Measurements from ENCODE around the gene MIS18BP1.
A peak's percentile ranks its signal among the peaks of the same experiment; 100 is the strongest.
"Not testable (repeated sequence)": the region's sequence is repeated elsewhere in the genome, so short reads cannot be mapped to it uniquely, and the experiment has no call there.

The MIS18BP1 gene

DNA sequence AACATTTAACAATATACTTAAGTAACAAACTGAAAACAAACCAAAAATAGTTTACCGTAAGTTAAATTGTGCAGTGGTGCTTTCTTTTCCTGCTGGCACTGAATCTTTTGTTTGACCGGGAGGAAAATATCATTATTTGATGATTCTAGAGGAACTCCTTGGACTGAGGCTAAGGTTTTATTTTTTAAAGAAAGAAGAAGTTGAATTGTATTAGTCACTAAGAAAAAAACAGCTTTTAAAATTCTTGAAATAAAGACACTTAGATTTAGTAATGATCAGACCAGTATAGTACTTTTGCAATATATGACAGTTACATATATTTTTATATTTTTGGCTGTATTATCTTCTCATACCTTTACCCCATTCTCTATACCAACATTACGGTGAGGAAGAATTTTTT lies 10.3 kb downstream of the MIS18BP1 start:
- no peak for DNase-seq

DNA sequence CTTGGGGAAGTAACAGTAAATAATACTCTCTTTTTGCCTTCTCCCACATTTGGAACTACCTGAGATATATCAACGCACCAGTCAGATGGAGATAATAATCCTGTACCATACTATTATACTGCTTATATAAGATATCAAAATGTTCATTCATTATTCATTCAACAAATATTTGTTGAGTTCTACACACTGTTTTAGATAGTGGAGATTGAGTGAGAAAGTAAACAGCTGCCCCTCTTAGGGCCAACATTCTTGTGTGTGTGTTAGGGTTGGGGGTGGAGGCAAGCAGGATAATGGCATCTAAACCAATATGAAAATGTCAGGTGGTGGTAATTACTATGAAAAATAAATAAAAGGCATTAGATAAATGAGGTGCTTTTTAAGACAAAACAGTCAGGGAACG lies 14.0 kb downstream of the MIS18BP1 start:
- no peak for DNase-seq

DNA sequence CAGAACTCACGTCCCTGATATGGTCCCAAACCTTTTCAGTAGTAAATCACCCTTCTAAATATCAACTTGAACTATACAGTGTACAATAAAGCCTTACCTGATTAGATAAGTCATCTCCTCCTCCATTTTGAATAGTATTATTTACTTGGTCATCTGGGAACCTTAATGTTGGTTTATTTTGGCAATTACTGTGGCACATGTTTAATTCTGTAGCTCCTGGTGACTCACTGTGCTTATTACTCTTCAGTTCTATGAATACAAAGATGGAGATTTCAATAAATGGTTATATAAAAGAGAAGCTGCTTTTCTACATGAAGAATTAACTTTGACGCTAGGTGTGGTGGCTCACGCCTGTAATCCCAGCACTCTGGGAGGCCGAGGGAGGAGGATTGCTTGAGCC lies 25.4 kb downstream of the MIS18BP1 start:
- DNase-seq, result no peak

DNA sequence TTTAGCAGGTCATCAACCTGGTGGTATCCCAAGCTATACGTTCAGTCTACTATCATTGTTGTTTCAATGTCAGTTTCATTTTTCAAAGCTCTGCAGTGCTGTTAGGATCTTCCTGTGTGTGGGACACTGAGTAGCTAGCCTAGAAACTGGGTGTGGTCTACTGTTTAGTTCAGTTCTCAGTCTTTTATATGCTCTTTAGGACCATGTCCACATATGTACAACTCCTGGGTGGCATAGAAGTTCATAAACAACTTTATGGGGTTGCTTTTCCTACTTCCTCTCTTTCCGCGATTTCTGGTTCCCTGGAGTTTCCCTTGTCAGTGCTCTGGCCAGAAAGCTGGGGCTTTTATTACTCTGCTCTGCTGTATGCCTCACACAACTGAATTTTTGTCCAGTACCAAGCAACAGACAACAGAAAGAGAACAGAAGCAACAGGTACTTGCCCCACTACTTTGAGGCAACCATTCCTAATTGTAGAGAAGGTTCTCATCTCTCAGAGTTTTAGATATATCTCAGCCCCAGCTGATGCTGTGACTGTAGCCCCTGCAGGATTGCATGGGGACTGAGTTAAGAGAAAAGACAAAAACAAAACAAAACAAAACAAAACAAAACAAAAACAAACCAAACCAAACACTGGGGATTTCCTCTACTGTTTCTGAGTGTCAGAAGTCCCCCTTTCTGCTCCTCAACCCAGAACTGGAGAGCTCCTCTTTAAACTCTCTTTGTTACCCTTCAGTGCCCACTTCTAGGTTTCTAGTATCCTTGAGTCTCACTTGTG lies 30.3 kb downstream of the MIS18BP1 start:
- no peak for DNase-seq

DNA sequence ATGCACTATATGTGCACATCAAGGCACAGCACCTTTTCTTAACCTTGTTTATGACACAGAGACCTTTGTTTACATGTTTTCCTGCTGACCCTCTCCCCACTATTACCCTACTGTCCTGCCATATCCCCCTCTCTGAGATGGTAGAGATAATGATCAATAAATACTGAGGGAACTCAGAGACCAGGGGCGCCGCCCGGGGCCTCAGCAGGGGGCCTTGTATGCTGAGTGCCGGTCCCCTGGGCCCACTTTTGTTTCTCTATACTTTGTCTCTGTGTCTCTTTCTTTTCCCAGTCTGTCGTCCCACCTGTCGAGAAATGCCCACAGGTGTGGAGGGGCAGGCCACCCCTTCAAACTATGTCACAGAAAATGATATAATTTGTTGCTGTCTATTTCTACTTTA lies 38.7 kb downstream of the MIS18BP1 start:
- not testable (repeated sequence) for DNase-seq

DNA sequence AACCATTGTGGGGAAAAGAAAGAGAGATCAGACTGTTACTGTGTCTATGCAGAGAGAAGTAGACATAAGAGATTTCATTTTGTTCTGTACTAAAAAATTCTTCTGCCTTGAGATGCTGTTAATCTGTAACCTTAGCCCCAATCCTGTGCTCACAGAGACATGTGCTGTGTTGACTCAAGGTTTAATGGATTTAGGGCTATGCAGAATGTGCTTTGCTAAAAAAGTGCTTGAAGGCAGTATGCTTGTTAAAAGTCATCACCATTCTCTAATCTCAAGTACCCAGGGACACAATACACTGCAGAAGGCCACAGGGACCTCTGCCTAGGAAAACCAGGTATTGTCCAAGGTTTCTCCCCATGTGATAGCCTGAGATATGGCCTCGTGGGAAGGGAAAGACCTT lies 39.3 kb downstream of the MIS18BP1 start:
- DNase-seq, result not testable (repeated sequence)

DNA sequence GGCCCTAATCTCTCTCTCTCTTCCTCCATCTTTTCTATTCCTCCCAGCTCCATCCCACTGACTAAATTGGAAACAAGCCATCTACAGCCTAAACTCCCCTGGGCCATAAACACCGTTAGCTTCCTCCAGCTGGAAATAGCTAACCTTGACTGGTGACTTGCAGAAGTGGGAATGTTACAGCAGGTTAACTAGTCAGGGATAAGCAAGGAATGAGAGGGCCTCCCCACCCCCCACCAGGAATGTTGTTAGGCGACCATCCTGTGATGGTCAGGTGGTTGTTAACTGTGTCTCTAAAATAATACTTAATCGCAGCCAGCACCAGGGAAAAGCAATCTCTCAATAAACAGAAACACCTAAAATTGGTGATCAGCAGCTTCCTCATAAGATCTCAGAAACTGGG lies 40.8 kb downstream of the MIS18BP1 start:
- DNase-seq, result no peak

DNA sequence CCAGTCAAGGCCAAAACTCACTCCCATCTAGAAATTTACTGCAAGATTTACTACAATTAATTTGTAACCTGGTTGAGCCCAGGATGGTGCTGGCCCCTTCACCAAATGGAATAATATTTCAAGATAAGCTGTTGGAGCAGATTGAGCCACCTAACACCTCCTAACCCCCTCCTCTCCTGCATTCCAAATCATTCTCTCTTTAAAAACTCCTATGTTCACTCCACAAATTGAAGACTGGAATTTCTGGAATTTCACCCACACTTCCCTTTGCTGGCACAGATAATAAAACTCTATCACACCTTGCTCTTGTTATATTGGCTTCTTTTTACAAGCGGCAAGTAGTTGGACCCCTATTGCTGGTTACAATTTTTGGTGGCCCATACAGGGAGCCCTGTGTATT lies 41.7 kb downstream of the MIS18BP1 start:
- no peak for DNase-seq

DNA sequence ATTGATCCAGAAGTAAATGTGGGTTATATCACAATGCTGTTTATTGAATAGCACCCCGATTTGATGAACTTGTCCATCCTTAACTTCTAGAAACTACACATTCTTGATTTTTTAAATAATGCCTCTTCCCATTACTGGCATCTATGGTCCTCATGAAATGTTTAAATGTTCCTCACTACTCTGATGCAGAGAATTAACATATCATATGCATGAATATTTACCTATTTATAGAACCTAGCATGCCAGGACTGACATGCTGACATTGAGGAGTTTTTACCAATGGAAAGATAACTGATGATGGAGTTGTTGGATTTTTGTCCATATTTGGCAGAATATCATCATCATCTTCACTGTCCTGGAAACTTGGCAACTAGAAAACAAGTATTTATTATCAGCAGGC lies 42.8 kb downstream of the MIS18BP1 start:
- no peak for DNase-seq

DNA sequence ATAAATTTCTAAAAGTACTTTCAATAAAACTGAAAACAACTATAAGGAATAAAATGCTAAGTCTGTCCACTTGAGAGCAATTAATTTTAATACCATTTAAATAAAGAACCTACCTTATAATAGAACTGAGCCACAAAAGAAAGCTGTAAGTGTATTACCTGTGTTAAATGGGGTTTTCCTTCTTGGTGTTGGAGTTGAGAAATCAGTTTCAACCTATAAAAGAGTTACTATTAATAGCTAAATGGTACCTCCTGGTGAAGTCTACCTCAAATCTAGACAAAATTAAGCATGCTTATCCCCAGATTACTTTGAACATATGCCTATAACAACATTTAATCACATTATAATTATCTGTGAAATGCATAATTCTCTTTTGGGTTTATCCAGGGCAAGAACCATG lies 48.8 kb downstream of the MIS18BP1 start:
- DNase-seq, result no peak

DNA sequence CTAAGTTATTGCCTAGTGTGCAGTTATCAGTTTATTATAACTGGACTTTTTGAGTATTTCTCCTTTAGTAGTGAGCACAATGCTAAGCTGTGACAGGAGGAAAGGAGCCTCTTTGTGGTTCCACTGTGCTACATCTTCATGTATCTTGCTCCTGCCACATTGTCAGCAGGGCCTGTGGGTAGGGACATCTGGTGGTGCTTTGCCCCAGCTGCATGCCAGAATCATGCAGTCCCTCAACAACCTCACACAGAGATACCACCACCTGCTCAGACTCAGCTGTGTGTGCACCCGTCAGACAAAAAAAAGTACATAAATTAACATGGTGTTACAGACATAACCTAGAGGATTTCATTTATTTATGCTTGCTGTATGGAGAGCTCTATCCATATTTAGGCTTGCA lies 51.1 kb downstream of the MIS18BP1 start:
- no peak for DNase-seq

DNA sequence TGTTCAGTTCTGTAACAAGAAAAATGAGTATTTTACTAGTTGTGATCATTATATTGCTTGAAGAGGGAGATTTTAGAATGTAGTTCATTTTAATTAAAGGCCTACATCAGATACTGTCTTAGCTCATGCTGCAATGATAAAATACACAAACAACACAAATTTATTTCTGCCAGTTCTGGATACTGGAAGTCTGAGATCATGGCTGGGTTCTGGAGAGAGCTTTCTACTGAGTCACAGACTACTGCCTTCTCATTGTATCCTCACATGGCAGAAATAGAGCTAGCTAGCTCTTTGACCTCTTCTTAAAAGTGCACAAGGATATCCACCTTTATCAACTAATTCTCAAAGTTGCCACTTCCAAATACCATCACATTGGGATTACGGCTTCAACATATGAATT lies 53.8 kb downstream of the MIS18BP1 start:
- peak; percentile 4 for DNase-seq

DNA sequence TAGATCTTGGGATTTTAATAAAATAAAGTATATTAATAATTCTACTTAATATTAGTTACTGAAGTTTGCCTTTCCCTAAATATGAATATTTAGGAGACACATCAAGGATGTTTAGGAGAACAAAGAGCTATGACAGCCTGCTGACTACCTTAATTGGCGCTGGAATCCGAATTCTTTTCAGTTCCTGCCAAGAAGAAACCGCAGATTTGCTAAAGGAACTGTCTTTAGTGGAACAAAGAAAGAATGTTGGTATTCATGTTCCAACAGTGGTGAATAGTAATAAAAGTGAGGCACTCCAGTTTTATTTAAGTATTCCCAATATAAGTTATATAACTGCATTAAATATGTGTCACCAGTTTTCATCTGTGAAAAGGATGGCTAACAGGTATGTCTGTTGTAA lies 54.5 kb downstream of the MIS18BP1 start:
- no peak for DNase-seq

DNA sequence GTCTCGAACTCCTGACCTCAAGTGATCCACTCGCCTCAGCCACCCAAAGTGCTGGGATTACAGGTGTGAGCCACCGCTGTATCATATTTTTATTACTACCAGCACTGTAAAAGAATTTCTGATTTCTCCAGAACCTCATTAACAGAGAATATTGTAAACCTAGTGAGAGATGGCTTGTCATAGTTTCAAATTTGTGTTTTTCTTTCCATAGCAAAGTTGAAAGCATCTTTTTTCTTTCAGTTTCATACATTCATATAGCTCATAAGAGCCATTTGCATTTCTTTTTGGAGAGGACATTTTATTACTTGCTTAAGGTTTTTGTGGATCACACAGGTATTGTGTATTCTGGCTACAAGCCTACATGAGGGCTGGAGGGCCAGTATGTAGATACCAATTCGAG lies 58.0 kb downstream of the MIS18BP1 start:
- DNase-seq, result no peak

DNA sequence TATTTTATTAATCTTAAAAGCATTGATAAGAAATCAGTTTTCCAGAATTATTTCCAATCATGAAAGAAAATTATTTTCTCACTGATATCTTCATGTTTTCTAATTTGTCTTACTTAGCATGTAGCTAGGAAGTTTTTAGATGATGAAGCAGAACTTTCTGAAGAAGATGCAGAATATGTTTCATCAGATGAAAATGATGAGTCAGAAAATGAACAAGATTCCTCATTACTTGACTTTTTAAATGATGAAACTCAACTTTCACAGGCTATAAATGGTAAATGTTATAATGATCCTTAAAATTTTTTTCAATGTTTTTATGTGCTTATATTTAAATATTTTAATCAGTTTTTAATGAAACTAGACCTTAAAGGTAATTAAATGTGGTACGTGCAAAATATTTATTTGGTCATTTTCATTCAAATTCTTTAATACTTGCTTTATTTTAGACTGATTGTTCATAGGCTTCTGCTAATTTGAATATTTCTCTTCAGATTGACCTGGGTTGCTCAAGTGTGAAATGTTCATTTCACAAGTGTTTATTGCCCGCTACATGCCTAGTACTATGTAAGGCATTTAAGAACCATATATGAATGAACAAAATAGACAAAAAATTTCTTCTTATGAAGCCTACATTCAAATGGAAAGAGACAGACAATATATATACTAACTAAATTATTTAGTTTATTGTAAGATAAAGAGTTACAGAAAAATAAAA lies 67.7 kb downstream of the MIS18BP1 start:
- DNase-seq, result no peak

DNA sequence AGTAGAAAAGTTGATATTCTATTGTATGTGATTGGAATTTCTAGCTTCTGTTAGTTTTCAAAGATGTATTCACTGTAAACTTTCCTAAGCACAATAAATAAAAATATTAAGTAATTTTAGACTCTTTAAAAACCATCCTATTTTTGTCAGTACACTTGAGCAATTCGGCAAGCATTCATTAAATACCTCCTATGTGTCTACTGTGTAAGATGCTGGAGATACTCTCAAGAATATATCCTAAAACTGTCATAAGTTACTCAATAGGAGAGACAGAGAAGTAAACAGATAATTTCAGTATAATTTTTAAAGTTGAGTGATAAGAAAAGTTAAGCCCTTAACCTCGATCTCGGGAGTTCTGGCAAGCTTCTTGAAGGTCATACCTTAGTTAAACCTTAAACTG lies 71.2 kb downstream of the MIS18BP1 start:
- no peak for DNase-seq

DNA sequence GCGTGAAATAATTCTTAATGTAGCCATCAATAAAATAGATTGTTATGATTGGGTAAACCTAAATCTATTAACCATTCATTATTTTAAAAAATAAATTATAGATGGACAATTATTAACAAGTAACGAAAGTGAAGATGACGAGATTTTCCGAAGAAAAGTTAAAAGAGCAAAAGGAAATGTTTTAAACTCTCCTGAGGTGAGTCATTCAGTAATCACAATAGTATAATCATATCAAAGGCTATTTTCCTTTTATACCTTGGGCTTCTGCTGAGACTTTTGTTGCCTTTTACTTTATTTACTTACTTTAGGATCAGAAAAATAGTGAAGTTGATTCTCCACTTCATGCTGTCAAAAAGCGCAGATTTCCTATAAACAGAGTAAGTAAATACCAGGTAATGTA lies 71.7 kb downstream of the MIS18BP1 start:
- no peak for DNase-seq

DNA sequence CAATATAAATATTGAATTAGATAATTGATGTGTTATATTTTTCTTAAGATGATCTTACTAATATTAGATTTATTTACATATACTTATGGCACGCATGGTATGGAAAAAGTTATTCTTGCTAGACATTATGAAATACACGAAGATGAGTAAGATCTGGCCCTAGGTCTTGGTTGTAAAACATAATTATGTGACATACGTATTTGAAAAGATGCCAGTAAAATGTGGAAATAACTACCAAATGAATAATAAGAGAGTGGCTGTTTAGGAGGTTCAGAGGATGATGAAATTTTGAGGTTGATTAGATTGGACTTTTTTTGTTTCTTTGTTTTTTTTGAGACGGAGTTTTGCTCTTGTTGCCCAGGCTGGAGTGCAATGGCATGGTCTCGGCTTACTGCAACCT lies 75.9 kb downstream of the MIS18BP1 start:
- DNase-seq, result no peak

DNA sequence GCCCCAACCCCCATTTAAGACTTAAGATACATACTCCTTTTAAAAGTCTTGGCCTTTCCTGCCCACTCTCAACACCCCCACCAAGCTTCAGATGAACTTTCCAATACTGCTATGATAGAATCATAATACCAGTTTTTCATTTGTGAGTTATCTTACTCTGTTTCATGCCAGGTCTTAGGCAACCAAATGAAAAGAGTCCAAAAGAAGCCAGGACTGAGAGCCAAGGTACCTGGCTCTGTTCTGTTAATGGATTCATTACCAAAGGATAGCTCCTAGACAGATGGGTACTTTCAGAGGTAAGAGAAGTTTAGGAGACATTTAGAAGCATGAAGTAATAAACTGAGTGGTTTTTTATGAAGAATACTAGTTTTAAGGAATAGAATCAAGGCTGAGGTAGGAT lies 83.1 kb downstream of the MIS18BP1 start:
- no peak for DNase-seq

DNA sequence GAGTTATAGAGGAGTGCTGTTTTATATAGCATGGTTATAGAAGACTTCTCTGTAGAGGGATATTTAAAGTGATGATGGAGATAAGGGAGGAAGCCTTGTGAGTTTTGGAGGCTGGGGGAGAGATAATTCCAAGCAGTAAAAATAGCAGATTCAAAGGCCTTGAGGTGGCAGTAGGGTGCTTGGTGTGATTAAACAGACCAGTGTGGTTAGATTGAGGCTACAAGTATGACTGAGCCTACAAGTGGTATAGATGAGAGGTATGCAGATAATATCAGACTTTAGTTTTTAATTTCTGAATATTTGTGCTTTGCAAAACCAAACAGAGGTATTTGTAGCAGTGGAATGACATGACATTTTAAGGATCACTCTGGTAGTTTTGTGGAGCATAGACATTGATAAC lies 96.9 kb downstream of the MIS18BP1 start:
- no peak for DNase-seq
